C4-2B (cell line): ENCODE results near the gene TRAF3.

Experiments
- H3K27ac ChIP-seq: fragments of 450-650 bp; 2 replicates; pipeline ENCODE4 v1.5.1; 2017
- CTCF ChIP-seq: fragments of 450-650 bp; conservative IDR thresholded peaks from 2 replicates; pipeline ENCODE4 v1.5.1; 2017; ENCODE audit warnings: mild to moderate bottlenecking
- ZFX ChIP-seq: fragments of 450-650 bp; IDR thresholded peaks from 2 replicates; pipeline ENCODE4 v1.6.1; 2017

The TRAF3 gene

GRCh38 chr14:102913341-102914211 is 136.3 kb downstream of the TRAF3 start:
- TF ChIP-seq ZFX (no peak), CTCF (no peak)
- no peak overlapping the region for H3K27ac ChIP-seq

DNA sequence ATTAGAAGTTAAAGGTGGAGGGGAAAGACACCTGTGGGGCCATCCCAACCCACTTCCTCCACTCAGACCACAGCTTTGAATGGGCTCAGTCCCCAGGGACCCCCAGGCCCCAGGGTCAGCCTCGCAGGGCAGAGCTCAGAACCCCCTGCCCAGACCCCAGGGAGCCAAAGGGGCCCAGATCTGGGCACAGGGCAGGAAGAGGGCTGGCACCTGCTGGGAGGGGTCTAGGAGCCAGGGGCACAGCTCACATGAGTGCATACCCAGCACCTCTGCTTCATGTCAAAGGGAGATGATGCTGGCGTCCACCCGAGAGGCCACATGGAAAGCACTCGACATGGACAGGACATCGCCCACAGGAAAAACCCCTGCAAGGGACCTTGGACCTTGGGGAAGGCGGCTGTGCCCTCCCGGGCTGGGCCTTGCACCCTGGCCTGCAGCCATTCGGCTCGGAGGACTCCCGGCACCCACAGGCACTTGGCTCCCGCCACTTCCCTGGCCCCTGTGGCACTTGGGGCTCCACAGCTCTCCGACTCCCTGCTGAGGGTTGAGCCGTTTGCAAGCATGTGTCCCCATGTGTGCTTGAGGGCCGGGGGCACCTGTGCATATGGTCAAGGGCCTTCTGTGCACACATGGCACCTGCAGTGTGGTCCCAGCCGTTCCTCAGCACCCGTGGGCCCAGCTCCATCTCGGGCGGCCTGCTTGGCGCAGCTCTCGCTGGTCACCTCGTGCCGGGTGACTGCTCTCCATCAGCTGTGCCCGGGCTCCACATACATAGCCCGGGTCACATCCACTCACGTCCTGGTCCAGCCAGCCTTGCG is 137.4 kb downstream of the TRAF3 start:
- TF ChIP-seq CTCF (no peak), ZFX (no peak)
- H3K27ac ChIP-seq: no peak overlapping the region

DNA sequence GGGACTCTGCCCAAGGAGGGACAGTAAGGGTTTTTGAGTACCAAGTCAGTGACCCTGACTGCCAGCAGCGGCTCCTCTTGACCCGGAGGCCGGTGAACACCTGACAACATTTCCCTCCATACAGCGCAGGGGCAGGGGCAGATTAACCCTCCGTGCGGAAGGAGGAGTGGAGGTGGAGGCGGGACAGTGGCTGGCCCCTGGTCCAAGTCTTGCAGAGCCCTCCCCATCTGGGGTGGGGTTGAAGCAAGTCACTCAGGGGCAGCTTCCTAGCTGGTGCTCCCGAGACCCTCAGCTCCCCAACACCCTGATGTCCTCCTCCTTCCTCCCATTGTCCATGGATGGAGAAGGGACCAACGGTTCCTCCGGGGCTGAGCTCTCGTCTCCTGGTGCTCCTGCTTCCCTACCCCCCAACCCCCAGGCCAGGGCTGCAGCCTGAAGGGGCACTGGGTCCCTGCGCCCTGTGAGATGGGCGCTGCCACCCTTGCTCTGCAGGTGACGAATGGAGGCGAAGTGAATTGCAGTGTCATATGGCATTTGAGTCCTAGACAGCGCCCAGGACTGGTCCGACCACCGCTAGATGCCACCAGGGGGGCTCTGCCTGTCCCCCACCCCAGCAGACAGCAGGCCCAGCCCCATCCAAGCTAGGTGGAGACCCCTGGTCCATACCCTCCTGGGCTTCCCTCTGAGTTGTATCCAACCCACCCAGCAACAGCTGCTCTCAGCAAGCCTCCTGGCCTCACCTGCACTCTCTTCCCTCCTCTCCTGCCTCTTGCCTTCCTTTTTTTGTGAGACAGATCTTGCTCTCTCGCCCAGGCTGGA is 138.3 kb downstream of the TRAF3 start:
- H3K27ac ChIP-seq: no peak overlapping the region
- TF ChIP-seq ZFX (no peak), CTCF (no peak)

GRCh38 chr14:102916347-102917055 is 139.3 kb downstream of the TRAF3 start:
- no peak for TF ChIP-seq ZFX
- no peak for TF ChIP-seq CTCF
- H3K27ac ChIP-seq: no peak overlapping the region

DNA sequence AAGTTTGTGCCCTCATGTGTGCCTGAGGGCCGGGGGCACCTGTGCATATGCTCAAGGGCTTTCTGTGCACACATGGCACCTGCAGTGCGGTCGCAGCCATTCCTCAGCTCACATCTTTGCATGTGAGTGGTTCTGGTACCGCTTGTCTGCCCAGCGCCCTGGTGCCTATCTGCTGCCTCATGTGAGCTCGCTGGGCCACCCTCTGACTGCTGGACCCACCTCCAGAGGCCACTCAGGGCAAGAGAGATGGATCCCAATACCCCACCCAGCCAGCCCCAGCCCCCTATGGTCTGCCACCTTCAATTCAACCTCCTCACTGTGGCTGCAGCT is 139.8 kb downstream of the TRAF3 start:
- no peak overlapping the region for H3K27ac ChIP-seq
- TF ChIP-seq CTCF: no peak
- TF ChIP-seq ZFX: no peak

GRCh38 chr14:102917469-102918211 is 140.4 kb downstream of the TRAF3 start:
- TF ChIP-seq CTCF (no peak; the same call in 1 of the 2 replicates), ZFX (no peak)
- no peak overlapping the region for H3K27ac ChIP-seq
